Lower leg skin (tissue), 3 donors: ENCODE measurements around the gene CCDC177.

Experiments
- CTCF ChIP-seq, 3 donors: fragments of 450-650 bp; IDR thresholded peaks; one replicate each; pipeline ENCODE4 v1.5.1; 2016; ENCODE audit warnings: antibody characterized with exemption in 3 of 3, mild to moderate bottlenecking in 3 of 3, moderate library complexity in 2 of 3
- POLR2A ChIP-seq, 2 donors: fragments of 450-650 bp; IDR thresholded peaks; one replicate each; pipeline ENCODE4 v1.6.1; 2016 to 2017; ENCODE audit warnings: antibody characterized with exemption in 2 of 2, mild to moderate bottlenecking in 1 of 2, moderate library complexity in 1 of 2

- no peak for TF ChIP-seq CTCF (IDR thresholded peaks at IDR 0.05)
- TF ChIP-seq POLR2A (IDR thresholded peaks at IDR 0.05), result no peak
Observed at GRCh38 chr14:69528143-69528542, 46.5 kb downstream of the CCDC177 start.
